Measurements from ENCODE around the gene SYCE1.

SYCE1 gene

GRCh38 chr10:133511408-133511807, 54.0 kb downstream of the SYCE1 start:
- no peak for DNase-seq

- no peak for DNase-seq
Observed at GRCh38 chr10:133509700-133510099, 55.7 kb downstream of the SYCE1 start.
